ENCODE data around the gene MAP6. TPM values are rescaled to one million over a fixed set of nuclear protein-coding genes. Genes with fewer than 3 reads are reported as not detected.

The MAP6 gene
- total RNA-seq, 1 experiment from 2014 or later = not detected

DNA sequence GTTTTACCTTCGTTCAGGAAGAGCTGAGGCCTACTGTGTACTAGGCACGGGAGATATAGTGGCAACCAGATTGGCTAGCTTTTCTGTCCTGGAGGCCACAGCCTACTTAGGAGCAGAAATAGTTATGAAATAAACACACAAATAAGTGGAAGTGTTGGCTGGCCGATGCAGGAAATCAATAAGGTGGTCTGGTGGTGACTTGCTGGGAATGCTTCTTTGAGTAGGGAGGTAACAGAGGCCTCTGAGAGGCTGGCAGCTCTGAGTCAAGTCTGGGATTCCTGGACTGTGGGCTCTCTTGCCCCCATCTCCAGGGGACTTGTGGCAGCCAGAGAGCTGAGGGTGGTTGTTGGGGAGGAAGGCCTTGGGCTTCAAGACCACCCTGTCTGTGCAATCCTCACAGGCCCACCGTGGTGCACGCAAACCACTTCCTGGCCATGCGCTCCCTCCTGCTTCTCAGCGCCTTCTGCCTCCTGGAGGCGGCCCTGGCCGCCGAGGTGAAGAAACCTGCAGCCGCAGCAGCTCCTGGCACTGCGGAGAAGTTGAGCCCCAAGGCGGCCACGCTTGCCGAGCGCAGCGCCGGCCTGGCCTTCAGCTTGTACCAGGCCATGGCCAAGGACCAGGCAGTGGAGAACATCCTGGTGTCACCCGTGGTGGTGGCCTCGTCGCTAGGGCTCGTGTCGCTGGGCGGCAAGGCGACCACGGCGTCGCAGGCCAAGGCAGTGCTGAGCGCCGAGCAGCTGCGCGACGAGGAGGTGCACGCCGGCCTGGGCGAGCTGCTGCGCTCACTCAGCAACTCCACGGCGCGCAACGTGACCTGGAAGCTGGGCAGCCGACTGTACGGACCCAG lies 102.7 kb downstream of the MAP6 start:
- TF ChIP-seq CTCF (conservative IDR thresholded peaks at IDR 0.05) (no peak), EZH2 (IDR thresholded peaks at IDR 0.05; ENCODE audit: low read depth) (no peak)
- no peak for DNase-seq
- intact Hi-C loops (cut with micrococcal nuclease; ENCODE audit: unreplicated experiment) = no loop called here
- H3K9me2 ChIP-seq (ENCODE audit: insufficient read depth) = no peaks in the 10 kb centered on the region
- POLR2A ChIA-PET (ENCODE audit: unreplicated experiment) = no interaction called here
- BruUV-seq (replicated peaks) = no TSS peak
- H3K4me3 ChIP-seq = no peak overlapping the region
- H3K27ac ChIP-seq = no peak overlapping the region
- H4K20me1 ChIP-seq (ENCODE audit: insufficient read depth) = peaks cover 67% of the 10 kb centered on the region
- H3K36me3 ChIP-seq (ENCODE audit: low read depth) = peaks cover 41% of the 10 kb centered on the region
- H3K9me3 ChIP-seq (ENCODE audit: insufficient read depth, low read depth) = no peaks in the 10 kb centered on the region
- 0 out of 2 replicates have a peak overlapping the region, but pooled peaks have one; percentile 10 for H3K4me2 ChIP-seq
- H3K27me3 ChIP-seq (ENCODE audit: insufficient read depth, low read depth) = no peaks in the 10 kb centered on the region
- peaks cover 65% of the 10 kb centered on the region for H3K79me2 ChIP-seq (ENCODE audit: low read depth)
- peaks cover 32% of the 10 kb centered on the region; the same call in 1 of the 2 replicates for H3F3A ChIP-seq (ENCODE audit: insufficient read depth, low read depth)
- no peak overlapping the region for H2AFZ ChIP-seq
- H3K4me1 ChIP-seq (replicated peaks; ENCODE audit: insufficient read depth) = peaks cover 28% of the 10 kb centered on the region
- CTCF ChIA-PET = interaction anchor here (0.6 kb wide), 1 partner anchor 170 kb away, joined by 3 read pairs; no protein-coding TSS in a partner anchor

DNA sequence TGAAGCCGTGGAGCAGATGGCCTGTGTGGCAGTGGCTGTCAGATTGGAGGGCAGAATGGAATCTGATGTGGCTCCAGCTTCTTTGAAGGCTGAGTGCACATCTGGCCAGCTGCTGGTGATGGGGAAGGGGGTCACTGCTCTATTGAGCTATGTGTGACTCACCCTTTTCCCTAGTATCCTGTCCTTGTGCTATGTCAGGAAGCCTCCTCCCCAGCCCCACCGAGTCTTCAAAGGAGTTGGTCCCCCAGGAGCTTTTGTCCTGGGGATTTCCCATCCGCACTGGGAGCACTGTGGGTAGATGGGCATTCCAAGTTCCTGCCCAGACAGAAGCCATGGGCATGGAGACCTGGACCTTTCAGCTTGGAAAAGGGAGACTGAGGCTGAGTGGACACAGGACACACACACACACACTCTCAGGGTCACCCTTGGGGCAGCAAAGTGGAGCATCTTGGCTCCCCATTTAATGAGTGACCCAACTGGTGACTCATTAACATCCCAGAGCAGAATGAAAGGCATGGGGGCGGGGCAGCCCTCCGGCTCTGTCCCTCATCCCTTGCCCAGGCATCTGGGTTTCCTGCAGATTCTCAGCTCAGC lies 103.5 kb downstream of the MAP6 start:
- BruUV-seq (replicated peaks) = no TSS peak
- ChIA-PET CTCF (interaction anchor here (0.6 kb wide), 1 partner anchor 171 kb away, joined by 3 read pairs; no protein-coding TSS in a partner anchor), POLR2A (ENCODE audit: unreplicated experiment) (no interaction called here)
- Histone ChIP-seq H4K20me1 (ENCODE audit: insufficient read depth) (peaks cover 61% of the 10 kb centered on the region), H2AFZ (no peak overlapping the region), H3K27me3 (ENCODE audit: insufficient read depth, low read depth) (no peaks in the 10 kb centered on the region), H3K27ac (no peak overlapping the region), H3K9me2 (ENCODE audit: insufficient read depth) (no peaks in the 10 kb centered on the region), H3K4me2 (0 out of 2 replicates have a peak overlapping the region, but pooled peaks have one; percentile 10), H3K4me3 (no peak overlapping the region), H3K79me2 (ENCODE audit: low read depth) (peaks cover 65% of the 10 kb centered on the region), H3K36me3 (ENCODE audit: low read depth) (peaks cover 36% of the 10 kb centered on the region), H3K9me3 (ENCODE audit: insufficient read depth, low read depth) (no peaks in the 10 kb centered on the region), H3F3A (ENCODE audit: insufficient read depth, low read depth) (peaks cover 31% of the 10 kb centered on the region; the same call in 1 of the 2 replicates), H3K4me1 (replicated peaks; ENCODE audit: insufficient read depth) (peaks cover 31% of the 10 kb centered on the region)
- no peak for DNase-seq
- TF ChIP-seq CTCF (conservative IDR thresholded peaks at IDR 0.05) = no peak
- intact Hi-C loops (cut with micrococcal nuclease; ENCODE audit: unreplicated experiment) = no loop called here

- intact Hi-C loops (cut with micrococcal nuclease; ENCODE audit: unreplicated experiment) = no loop called here
- no peak for DNase-seq
- POLR2A ChIA-PET (ENCODE audit: unreplicated experiment) = no interaction called here
Observed at GRCh38 chr11:75563978-75564552, 104.8 kb downstream of the MAP6 start.

More at GRCh38 chr11:75563978-75564552, 104.8 kb downstream of the MAP6 start:
- Histone ChIP-seq H3F3A (ENCODE audit: insufficient read depth, low read depth) (peaks cover 30% of the 10 kb centered on the region; the same call in 1 of the 2 replicates), H3K9me3 (ENCODE audit: insufficient read depth, low read depth) (no peaks in the 10 kb centered on the region), H3K27ac (no peak overlapping the region), H3K4me1 (replicated peaks; ENCODE audit: insufficient read depth) (peaks cover 38% of the 10 kb centered on the region), H3K36me3 (ENCODE audit: low read depth) (peaks cover 27% of the 10 kb centered on the region), H3K27me3 (ENCODE audit: insufficient read depth, low read depth) (no peaks in the 10 kb centered on the region), H3K9me2 (ENCODE audit: insufficient read depth) (no peaks in the 10 kb centered on the region), H3K4me3 (peak overlapping the region; percentile 85), H3K4me2 (peak overlapping the region; percentile 85), H4K20me1 (ENCODE audit: insufficient read depth) (peaks cover 54% of the 10 kb centered on the region), H2AFZ (no peak overlapping the region), H3K79me2 (ENCODE audit: low read depth) (peaks cover 65% of the 10 kb centered on the region)
- TF ChIP-seq CTCF (conservative IDR thresholded peaks at IDR 0.05) = no peak
- BruUV-seq (replicated peaks) = no TSS peak
- CTCF ChIA-PET = interaction anchor here (1.0 kb wide), 1 partner anchor 11 kb away, joined by 4 read pairs; no protein-coding TSS in a partner anchor

Data from PC-9 (cell line).